SK-N-SH treated with all-trans-retinoic acid at 6 μM for 48 hours (cell line): Measurements from ENCODE around the gene GPX4.

Experiments used
- ARNTL ChIP-seq: fragments of 450-650 bp; formaldehyde crosslinking; IDR thresholded peaks from 2 replicates; pipeline ENCODE4 v1.5.0; 2020; ENCODE audit warnings: low read depth, mild to moderate bottlenecking, moderate library complexity, borderline replicate concordance
- CSDC2 ChIP-seq: fragments of 250-450 bp; sonication (Bioruptor Pico); IDR thresholded peaks from 2 replicates; pipeline ENCODE4 v1.5.0; 2020; ENCODE audit warnings: mild to moderate bottlenecking, moderate library complexity
- PPARA ChIP-seq: fragments of 250-450 bp; sonication (Bioruptor Pico); IDR thresholded peaks from 2 replicates; pipeline ENCODE4 v1.5.0; 2020; ENCODE audit warnings: mild to moderate bottlenecking, borderline replicate concordance
- RARB ChIP-seq: fragments of 250-450 bp; sonication (Bioruptor Pico); IDR thresholded peaks from 2 replicates; pipeline ENCODE4 v1.8.0; 2021; ENCODE audit warnings: mild to moderate bottlenecking, moderate library complexity
- TOX ChIP-seq: fragments of 250-450 bp; sonication (Bioruptor Pico); IDR thresholded peaks from 2 replicates; pipeline ENCODE4 v1.8.0; 2021; ENCODE audit warnings: mild to moderate bottlenecking, moderate library complexity, borderline replicate concordance
- ZNF565 ChIP-seq: fragments of 450-650 bp; formaldehyde crosslinking; conservative IDR thresholded peaks from 2 replicates; pipeline ENCODE4 v1.5.0; 2020; ENCODE audit warnings: low read depth, mild to moderate bottlenecking, moderate library complexity
- TF ChIP-seq, protein P1 (sequence below): fragments of 250-450 bp; sonication (Bioruptor Pico); IDR thresholded peaks from 2 replicates; pipeline ENCODE4 v1.5.0; 2020; ENCODE audit warnings: mild to moderate bottlenecking, moderate library complexity
- TF ChIP-seq, protein P2 (sequence below): fragments of 250-450 bp; sonication (Bioruptor Pico); IDR thresholded peaks from 2 replicates; pipeline ENCODE4 v1.8.0; 2021; ENCODE audit warnings: low read depth, mild to moderate bottlenecking, moderate library complexity, borderline replicate concordance
- TF ChIP-seq, protein P3 (sequence below): fragments of 250-450 bp; sonication (Bioruptor Pico); IDR thresholded peaks from 2 replicates; pipeline ENCODE4 v1.8.0; 2020; ENCODE audit warnings: mild to moderate bottlenecking, moderate library complexity, borderline replicate concordance

DNA sequence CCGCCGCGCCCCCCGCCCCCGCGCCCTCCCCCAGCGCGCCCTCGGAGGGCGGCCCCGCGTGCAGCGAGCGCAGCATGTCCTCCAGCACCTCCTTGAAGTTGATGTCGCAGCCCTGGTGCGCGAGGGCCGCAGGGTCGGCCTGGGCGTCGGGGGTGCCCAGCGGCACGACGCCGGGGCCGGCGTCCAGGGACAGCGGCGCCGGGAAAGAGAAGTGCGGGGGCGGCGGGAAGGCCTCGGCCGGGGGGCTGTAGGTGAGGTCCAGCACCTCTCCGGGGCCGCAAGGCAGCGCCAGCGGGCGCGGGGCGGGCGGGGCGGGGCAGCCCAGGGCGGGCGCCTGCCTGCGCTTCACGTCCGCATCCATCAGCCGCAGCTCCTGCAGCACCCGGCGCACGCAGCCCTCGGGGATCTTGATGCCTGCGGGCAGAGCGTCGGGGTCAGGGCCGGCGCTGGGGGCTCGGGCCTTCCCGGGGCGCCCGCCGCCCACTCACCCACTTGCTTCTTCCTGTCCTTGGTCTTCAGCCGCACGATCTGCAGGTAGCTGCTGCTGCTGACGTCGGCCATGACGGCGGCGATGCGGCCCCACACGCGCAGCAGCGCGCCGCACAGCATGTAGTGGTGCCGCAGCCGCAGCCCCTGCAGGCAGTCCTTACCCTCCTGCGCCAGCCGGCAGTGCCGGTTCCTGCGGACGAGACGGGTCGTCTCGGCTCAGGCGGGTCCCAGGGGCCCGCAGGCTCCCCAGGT is 4.7 kb downstream of the GPX4 start:
- TF ChIP-seq, protein P1, sequence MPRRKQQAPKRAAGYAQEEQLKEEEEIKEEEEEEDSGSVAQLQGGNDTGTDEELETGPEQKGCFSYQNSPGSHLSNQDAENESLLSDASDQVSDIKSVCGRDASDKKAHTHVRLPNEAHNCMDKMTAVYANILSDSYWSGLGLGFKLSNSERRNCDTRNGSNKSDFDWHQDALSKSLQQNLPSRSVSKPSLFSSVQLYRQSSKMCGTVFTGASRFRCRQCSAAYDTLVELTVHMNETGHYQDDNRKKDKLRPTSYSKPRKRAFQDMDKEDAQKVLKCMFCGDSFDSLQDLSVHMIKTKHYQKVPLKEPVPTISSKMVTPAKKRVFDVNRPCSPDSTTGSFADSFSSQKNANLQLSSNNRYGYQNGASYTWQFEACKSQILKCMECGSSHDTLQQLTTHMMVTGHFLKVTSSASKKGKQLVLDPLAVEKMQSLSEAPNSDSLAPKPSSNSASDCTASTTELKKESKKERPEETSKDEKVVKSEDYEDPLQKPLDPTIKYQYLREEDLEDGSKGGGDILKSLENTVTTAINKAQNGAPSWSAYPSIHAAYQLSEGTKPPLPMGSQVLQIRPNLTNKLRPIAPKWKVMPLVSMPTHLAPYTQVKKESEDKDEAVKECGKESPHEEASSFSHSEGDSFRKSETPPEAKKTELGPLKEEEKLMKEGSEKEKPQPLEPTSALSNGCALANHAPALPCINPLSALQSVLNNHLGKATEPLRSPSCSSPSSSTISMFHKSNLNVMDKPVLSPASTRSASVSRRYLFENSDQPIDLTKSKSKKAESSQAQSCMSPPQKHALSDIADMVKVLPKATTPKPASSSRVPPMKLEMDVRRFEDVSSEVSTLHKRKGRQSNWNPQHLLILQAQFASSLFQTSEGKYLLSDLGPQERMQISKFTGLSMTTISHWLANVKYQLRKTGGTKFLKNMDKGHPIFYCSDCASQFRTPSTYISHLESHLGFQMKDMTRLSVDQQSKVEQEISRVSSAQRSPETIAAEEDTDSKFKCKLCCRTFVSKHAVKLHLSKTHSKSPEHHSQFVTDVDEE (CRISPR knock-in tag), result no peak
- TF ChIP-seq, protein P2, sequence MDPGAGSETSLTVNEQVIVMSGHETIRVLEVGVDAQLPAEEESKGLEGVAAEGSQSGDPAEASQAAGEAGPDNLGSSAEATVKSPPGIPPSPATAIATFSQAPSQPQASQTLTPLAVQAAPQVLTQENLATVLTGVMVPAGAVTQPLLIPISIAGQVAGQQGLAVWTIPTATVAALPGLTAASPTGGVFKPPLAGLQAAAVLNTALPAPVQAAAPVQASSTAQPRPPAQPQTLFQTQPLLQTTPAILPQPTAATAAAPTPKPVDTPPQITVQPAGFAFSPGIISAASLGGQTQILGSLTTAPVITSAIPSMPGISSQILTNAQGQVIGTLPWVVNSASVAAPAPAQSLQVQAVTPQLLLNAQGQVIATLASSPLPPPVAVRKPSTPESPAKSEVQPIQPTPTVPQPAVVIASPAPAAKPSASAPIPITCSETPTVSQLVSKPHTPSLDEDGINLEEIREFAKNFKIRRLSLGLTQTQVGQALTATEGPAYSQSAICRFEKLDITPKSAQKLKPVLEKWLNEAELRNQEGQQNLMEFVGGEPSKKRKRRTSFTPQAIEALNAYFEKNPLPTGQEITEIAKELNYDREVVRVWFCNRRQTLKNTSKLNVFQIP (CRISPR knock-in tag), result no peak
- no peak for TF ChIP-seq ARNTL (CRISPR knock-in tag)
- TF ChIP-seq ZNF565, result no peak
- TF ChIP-seq, protein P3, sequence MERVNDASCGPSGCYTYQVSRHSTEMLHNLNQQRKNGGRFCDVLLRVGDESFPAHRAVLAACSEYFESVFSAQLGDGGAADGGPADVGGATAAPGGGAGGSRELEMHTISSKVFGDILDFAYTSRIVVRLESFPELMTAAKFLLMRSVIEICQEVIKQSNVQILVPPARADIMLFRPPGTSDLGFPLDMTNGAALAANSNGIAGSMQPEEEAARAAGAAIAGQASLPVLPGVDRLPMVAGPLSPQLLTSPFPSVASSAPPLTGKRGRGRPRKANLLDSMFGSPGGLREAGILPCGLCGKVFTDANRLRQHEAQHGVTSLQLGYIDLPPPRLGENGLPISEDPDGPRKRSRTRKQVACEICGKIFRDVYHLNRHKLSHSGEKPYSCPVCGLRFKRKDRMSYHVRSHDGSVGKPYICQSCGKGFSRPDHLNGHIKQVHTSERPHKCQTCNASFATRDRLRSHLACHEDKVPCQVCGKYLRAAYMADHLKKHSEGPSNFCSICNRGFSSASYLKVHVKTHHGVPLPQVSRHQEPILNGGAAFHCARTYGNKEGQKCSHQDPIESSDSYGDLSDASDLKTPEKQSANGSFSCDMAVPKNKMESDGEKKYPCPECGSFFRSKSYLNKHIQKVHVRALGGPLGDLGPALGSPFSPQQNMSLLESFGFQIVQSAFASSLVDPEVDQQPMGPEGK (CRISPR knock-in tag), result no peak
- no peak for TF ChIP-seq CSDC2 (CRISPR knock-in tag)
- no peak for TF ChIP-seq TOX (CRISPR knock-in tag)
- no peak for TF ChIP-seq RARB (CRISPR knock-in tag)
- no peak for TF ChIP-seq PPARA (CRISPR knock-in tag)
